ENCODE measurements around the gene PCDHB10.
A peak's percentile ranks its signal among the peaks of the same experiment; 100 is the strongest.
"Not testable (repeated sequence)": the region's sequence is repeated elsewhere in the genome, so short reads cannot be mapped to it uniquely, and the experiment has no call there.

The PCDHB10 gene

GRCh38 chr5:141192110-141192725 lies at the start of gene PCDHB10:
PCDHB10 (plus strand) TSS chr5:141192353; CDS start chr5:141192553, 200 bp downstream.
- peak; percentile 28 for DNase-seq (ENCODE audit: low spot score)

GRCh38 chr5:141149812-141150211 lies 42.3 kb upstream of the PCDHB10 start, which contains the start of gene PCDHB6:
PCDHB6 (plus strand) TSS chr5:141150057; CDS start chr5:141150258, 201 bp downstream.
- DNase-seq (ENCODE audit: low spot score): peak; percentile 49

GRCh38 chr5:141150224-141150992 lies 41.7 kb upstream of the PCDHB10 start:
- DNase-seq (ENCODE audit: low spot score): no peak

GRCh38 chr5:141150993-141151325 lies 41.2 kb upstream of the PCDHB10 start:
- no peak for DNase-seq (ENCODE audit: low spot score)

- not testable (repeated sequence) for DNase-seq (ENCODE audit: low spot score)
These were observed 40.5 kb upstream of the PCDHB10 start for GRCh38 chr5:141151632-141152031.

- not testable (repeated sequence) for DNase-seq (ENCODE audit: low spot score)
These were observed 40.1 kb upstream of the PCDHB10 start for GRCh38 chr5:141152096-141152495.

GRCh38 chr5:141155540-141156374 lies 36.4 kb upstream of the PCDHB10 start:
- DNase-seq (ENCODE audit: low spot score): no peak

GRCh38 chr5:141157356-141157755 lies 34.8 kb upstream of the PCDHB10 start:
- DNase-seq (ENCODE audit: low spot score): not testable (repeated sequence)

GRCh38 chr5:141157901-141158300 lies 34.3 kb upstream of the PCDHB10 start:
- DNase-seq (ENCODE audit: low spot score): not testable (repeated sequence)

- DNase-seq (ENCODE audit: low spot score): peak; percentile 38
These were observed 19.6 kb upstream of the PCDHB10 start, which contains the start of gene PCDHB7 for GRCh38 chr5:141172381-141173204. PCDHB7 (plus strand) TSS chr5:141172644; CDS start chr5:141172836, 192 bp downstream.

GRCh38 chr5:141174291-141175104 lies 17.7 kb upstream of the PCDHB10 start:
- not testable (repeated sequence) for DNase-seq (ENCODE audit: low spot score)

GRCh38 chr5:141175933-141176332 lies 16.2 kb upstream of the PCDHB10 start:
- no peak for DNase-seq (ENCODE audit: low spot score)

GRCh38 chr5:141177577-141178191 lies 14.5 kb upstream of the PCDHB10 start, which contains the start of gene PCDHB8:
PCDHB8 (plus strand) TSS chr5:141177790; CDS start chr5:141178035, 245 bp downstream.
- DNase-seq (ENCODE audit: low spot score): not testable (repeated sequence)

- DNase-seq (ENCODE audit: low spot score): not testable (repeated sequence)
These were observed 12.8 kb upstream of the PCDHB10 start for GRCh38 chr5:141179371-141179770.

- not testable (repeated sequence) for DNase-seq (ENCODE audit: low spot score)
These were observed 12.3 kb upstream of the PCDHB10 start for GRCh38 chr5:141179876-141180275.

GRCh38 chr5:141180313-141180712 lies 11.8 kb upstream of the PCDHB10 start:
- no peak for DNase-seq (ENCODE audit: low spot score)

- peak; percentile 47 for DNase-seq (ENCODE audit: low spot score)
These were observed 9.9 kb upstream of the PCDHB10 start, which contains the start of gene PCDHB16 for GRCh38 chr5:141182248-141182647. PCDHB16 (plus strand) TSS chr5:141182387; CDS start chr5:141182560, 173 bp downstream.

GRCh38 chr5:141184117-141184855 lies 7.9 kb upstream of the PCDHB10 start:
- DNase-seq (ENCODE audit: low spot score): not testable (repeated sequence)

- DNase-seq (ENCODE audit: low spot score): no peak
These were observed 5.1 kb upstream of the PCDHB10 start, which contains the start of gene PCDHB9 for GRCh38 chr5:141186897-141187512. PCDHB9 (plus strand) TSS chr5:141187161; CDS start chr5:141187319, 158 bp downstream.

All from hepatic stellate cell (primary cell).